ENCODE measurements around the gene MDFIC2. TPM values are rescaled to one million over a fixed set of nuclear protein-coding genes. Genes with fewer than 3 reads are reported as not detected.

Gene MDFIC2
- total RNA-seq, 4 donors from 2014 or later, result not detected

GRCh38 chr3:70177881-70178645 is 134.4 kb downstream of the MDFIC2 start:
- no peak overlapping the region for H3K4me3 ChIP-seq
- TF ChIP-seq EP300 (IDR thresholded peaks at IDR 0.05) (no peak), CTCF (IDR thresholded peaks at IDR 0.05) (no peak), POLR2A (IDR thresholded peaks at IDR 0.05) (no peak), POLR2AphosphoS5 (IDR thresholded peaks at IDR 0.05) (no peak)
- DNase-seq (ENCODE audit: low spot score in 2 of 2), result no peak
- WGBS, result 62% methylated on average over 8 of the region's 8 CpGs
- H3K27ac ChIP-seq, result no peak overlapping the region
- H3K4me1 ChIP-seq, result no peaks in the 10 kb centered on the region
- peaks cover 5% of the 10 kb centered on the region for H3K27me3 ChIP-seq
- no peaks in the 10 kb centered on the region for H3K9me3 ChIP-seq
- no peaks in the 10 kb centered on the region for H3K36me3 ChIP-seq

GRCh38 chr3:70176224-70176623 is 136.2 kb downstream of the MDFIC2 start:
- no peak for DNase-seq (ENCODE audit: low spot score in 2 of 2)
- WGBS, result 92% methylated on average over 4 of the region's 4 CpGs
- H3K27me3 ChIP-seq, result peaks cover 4% of the 10 kb centered on the region

GRCh38 chr3:70156808-70157207 is 155.6 kb downstream of the MDFIC2 start:
- WGBS, result 81% methylated on average over 1 of the region's 1 CpG
- DNase-seq (ENCODE audit: low spot score in 2 of 2), result no peak
- Histone ChIP-seq H3K27ac (no peak overlapping the region), H3K4me1 (no peaks in the 10 kb centered on the region), H3K4me3 (no peak overlapping the region), H3K9me3 (no peaks in the 10 kb centered on the region), H3K27me3 (no peaks in the 10 kb centered on the region), H3K36me3 (no peaks in the 10 kb centered on the region)
- TF ChIP-seq POLR2AphosphoS5 (IDR thresholded peaks at IDR 0.05) (no peak), EP300 (IDR thresholded peaks at IDR 0.05) (no peak), CTCF (IDR thresholded peaks at IDR 0.05) (no peak), POLR2A (IDR thresholded peaks at IDR 0.05) (no peak)

More at GRCh38 chr3:70176224-70176623, 136.2 kb downstream of the MDFIC2 start:
- Histone ChIP-seq H3K4me1 (no peaks in the 10 kb centered on the region), H3K36me3 (no peaks in the 10 kb centered on the region), H3K9me3 (no peaks in the 10 kb centered on the region), H3K27ac (no peak overlapping the region), H3K4me3 (no peak overlapping the region)
- no peak for TF ChIP-seq POLR2A (IDR thresholded peaks at IDR 0.05)
- TF ChIP-seq POLR2AphosphoS5 (IDR thresholded peaks at IDR 0.05), result no peak
- no peak for TF ChIP-seq CTCF (IDR thresholded peaks at IDR 0.05)
- TF ChIP-seq EP300 (IDR thresholded peaks at IDR 0.05), result no peak

- Histone ChIP-seq H3K27me3 (no peaks in the 10 kb centered on the region), H3K36me3 (no peaks in the 10 kb centered on the region), H3K27ac (no peak overlapping the region), H3K9me3 (no peaks in the 10 kb centered on the region), H3K4me3 (no peak overlapping the region), H3K4me1 (no peaks in the 10 kb centered on the region)
- 72% methylated on average over 3 of the region's 3 CpGs for WGBS
- no peak for DNase-seq (ENCODE audit: low spot score in 2 of 2)
- TF ChIP-seq POLR2A (IDR thresholded peaks at IDR 0.05) (no peak), EP300 (IDR thresholded peaks at IDR 0.05) (no peak), POLR2AphosphoS5 (IDR thresholded peaks at IDR 0.05) (no peak), CTCF (IDR thresholded peaks at IDR 0.05) (no peak)
These were observed 161.8 kb downstream of the MDFIC2 start for GRCh38 chr3:70150599-70150998.

- Histone ChIP-seq H3K4me1 (no peaks in the 10 kb centered on the region), H3K27ac (no peak overlapping the region), H3K9me3 (no peaks in the 10 kb centered on the region), H3K36me3 (no peaks in the 10 kb centered on the region), H3K4me3 (no peak overlapping the region), H3K27me3 (no peaks in the 10 kb centered on the region)
- no peak for TF ChIP-seq EP300 (IDR thresholded peaks at IDR 0.05)
- no peak for TF ChIP-seq POLR2A (IDR thresholded peaks at IDR 0.05)
- TF ChIP-seq POLR2AphosphoS5 (IDR thresholded peaks at IDR 0.05), result no peak
- 55% methylated on average over 4 of the region's 4 CpGs for WGBS
- DNase-seq (ENCODE audit: low spot score in 2 of 2), result no peak
These were observed 162.6 kb downstream of the MDFIC2 start for GRCh38 chr3:70149714-70150400.

All from suprapubic skin (tissue), 4 donors.